OCI-LY1 (cell line): ENCODE measurements around the gene SVIP.

ENCODE experiments used
- H2AFZ ChIP-seq: fragments of 200-600 bp; sonication (generic), shearing (Covaris generic); 2 replicates; pipeline ENCODE4 v1.6.0; 2014; ENCODE audit warnings: antibody characterized with exemption, mild to moderate bottlenecking, low read length
- H3F3A ChIP-seq: fragments of 200-600 bp; sonication (generic), shearing (Covaris generic); 2 replicates; pipeline ENCODE4 v1.6.0; 2014; ENCODE audit warnings: mild to moderate bottlenecking, antibody characterized with exemption, low read length, moderate library complexity; ENCODE audit not compliant: insufficient read depth
- H3K27ac ChIP-seq: fragments of 200-600 bp; sonication (generic); 2 replicates; pipeline ENCODE4 v1.5.1; 2014; ENCODE audit warnings: low read length, mixed run types, mild to moderate bottlenecking, low read depth; ENCODE audit not compliant: poor library complexity, severe bottlenecking
- H3K27me3 ChIP-seq: fragments of 200-600 bp; sonication (generic); 2 replicates; pipeline ENCODE4 v1.6.0; 2014; ENCODE audit warnings: antibody characterized with exemption, mild to moderate bottlenecking, low read length, moderate library complexity; ENCODE audit not compliant: insufficient read depth
- H3K36me3 ChIP-seq: fragments of 200-600 bp; sonication (generic); 2 replicates; pipeline ENCODE4 v1.6.1; 2014; ENCODE audit warnings: mild to moderate bottlenecking, antibody characterized with exemption, low read length, moderate library complexity, mixed read lengths; ENCODE audit not compliant: insufficient read depth
- H3K4me1 ChIP-seq: fragments of 200-600 bp; sonication (generic); 2 replicates; pipeline ENCODE4 v1.5.1; 2014; ENCODE audit warnings: mild to moderate bottlenecking, low read length, moderate library complexity; ENCODE audit not compliant: insufficient read depth, severe bottlenecking
- H3K4me2 ChIP-seq: fragments of 200-600 bp; sonication (generic), shearing (Covaris generic); 2 replicates; pipeline ENCODE4 v1.6.1; 2014; ENCODE audit warnings: low read length
- H3K4me3 ChIP-seq: fragments of 200-600 bp; sonication (generic); 2 replicates; pipeline ENCODE4 v1.5.1; 2014; ENCODE audit warnings: low read length, low read depth, mild to moderate bottlenecking, mixed read lengths; ENCODE audit not compliant: poor library complexity, severe bottlenecking
- H3K79me2 ChIP-seq: fragments of 200-600 bp; shearing (Covaris generic); 2 replicates; pipeline ENCODE4 v1.6.1; 2016; ENCODE audit warnings: mixed run types, low read length, mixed read lengths; ENCODE audit not compliant: insufficient read depth
- H3K9ac ChIP-seq: fragments of 200-600 bp; sonication (generic), shearing (Covaris generic); 2 replicates; pipeline ENCODE4 v1.6.1; 2014; ENCODE audit warnings: mild to moderate bottlenecking, low read length, mixed read lengths
- H3K9me2 ChIP-seq: fragments of 200-600 bp; sonication (generic), shearing (Covaris generic); 2 replicates; pipeline ENCODE4 v1.6.1; 2014; ENCODE audit warnings: low read depth, mild to moderate bottlenecking, low read length, mixed read lengths
- H3K9me3 ChIP-seq: fragments of 200-600 bp; shearing (Covaris generic); 2 replicates; pipeline ENCODE4 v1.6.1; 2014; ENCODE audit warnings: low read length, mixed read lengths
- H4K20me1 ChIP-seq: fragments of 200-600 bp; sonication (generic), shearing (Covaris generic); 2 replicates; pipeline ENCODE4 v1.6.0; 2016; ENCODE audit warnings: mild to moderate bottlenecking, low read length; ENCODE audit not compliant: insufficient read depth
- CTCF ChIP-seq: fragments of 200-600 bp; sonication (generic), shearing (Covaris generic); IDR thresholded peaks from 2 replicates; pipeline ENCODE4 v1.5.1; 2017; ENCODE audit warnings: mild to moderate bottlenecking, antibody characterized with exemption, low read length, moderate library complexity, mixed read lengths
- EZH2 ChIP-seq: fragments of 200-600 bp; sonication (generic), shearing (Covaris generic); IDR thresholded peaks from 2 replicates; pipeline ENCODE4 v1.8.0; 2017; ENCODE audit warnings: borderline replicate concordance, mixed run types, mild to moderate bottlenecking, antibody characterized with exemption, low read length, moderate library complexity, mixed read lengths

Gene SVIP

GRCh38 chr11:22822203-22822602 lies 7.4 kb downstream of the SVIP start:
- Histone ChIP-seq H2AFZ (no peak overlapping the region), H3K79me2 (no peaks in the 10 kb centered on the region), H3K36me3 (peaks cover 36% of the 10 kb centered on the region)

GRCh38 chr11:22809893-22810292 lies 19.7 kb downstream of the SVIP start:
- H3K27me3 ChIP-seq, result no peaks in the 10 kb centered on the region
- no peak overlapping the region for H3K9ac ChIP-seq
- peaks cover 4% of the 10 kb centered on the region; the same call in 1 of the 2 replicates for H3K9me3 ChIP-seq
- no peaks in the 10 kb centered on the region for H4K20me1 ChIP-seq
- no peaks in the 10 kb centered on the region for H3K79me2 ChIP-seq
- no peak overlapping the region for H3K4me3 ChIP-seq
- H3K27ac ChIP-seq, result no peak overlapping the region
- H2AFZ ChIP-seq, result no peak overlapping the region
- no peaks in the 10 kb centered on the region for H3K9me2 ChIP-seq
- no peaks in the 10 kb centered on the region for H3K36me3 ChIP-seq
- no peaks in the 10 kb centered on the region for H3K4me1 ChIP-seq
- H3K4me2 ChIP-seq, result no peak overlapping the region
- no peak for TF ChIP-seq EZH2
- no peaks in the 10 kb centered on the region for H3F3A ChIP-seq

More at GRCh38 chr11:22822203-22822602, 7.4 kb downstream of the SVIP start:
- Histone ChIP-seq H3K27me3 (no peaks in the 10 kb centered on the region), H3F3A (no peaks in the 10 kb centered on the region), H3K4me2 (no peak overlapping the region), H4K20me1 (no peaks in the 10 kb centered on the region), H3K9me2 (no peaks in the 10 kb centered on the region), H3K9ac (no peak overlapping the region), H3K4me3 (no peak overlapping the region), H3K27ac (no peak overlapping the region), H3K4me1 (no peaks in the 10 kb centered on the region), H3K9me3 (no peaks in the 10 kb centered on the region)
- TF ChIP-seq EZH2 (no peak), CTCF (no peak)

GRCh38 chr11:22808571-22809197 lies 20.9 kb downstream of the SVIP start:
- H3K4me2 ChIP-seq, result no peak overlapping the region
- H3K9ac ChIP-seq, result no peak overlapping the region
- no peaks in the 10 kb centered on the region for H4K20me1 ChIP-seq
- no peaks in the 10 kb centered on the region for H3K36me3 ChIP-seq
- no peaks in the 10 kb centered on the region for H3F3A ChIP-seq
- no peaks in the 10 kb centered on the region for H3K9me2 ChIP-seq
- H3K4me3 ChIP-seq, result no peak overlapping the region
- H2AFZ ChIP-seq, result no peak overlapping the region
- H3K4me1 ChIP-seq, result no peaks in the 10 kb centered on the region
- no peak overlapping the region for H3K27ac ChIP-seq
- H3K9me3 ChIP-seq, result peaks cover 4% of the 10 kb centered on the region; the same call in 1 of the 2 replicates
- H3K79me2 ChIP-seq, result no peaks in the 10 kb centered on the region
- TF ChIP-seq EZH2 (no peak), CTCF (no peak)
- no peaks in the 10 kb centered on the region for H3K27me3 ChIP-seq
